Liver (tissue), 9 donors: ENCODE results near the gene ADORA2B. TPM values are rescaled to one million over a fixed set of nuclear protein-coding genes. Genes with fewer than 3 reads are reported as not detected.

Experiments
- DNase-seq: peaks from one replicate; pipeline ENCODE4 v3.0.0-alpha.2; 2017; ENCODE audit warnings: low spot score
- H3K27ac ChIP-seq, 2 donors: one replicate each; pipeline ENCODE4 v1.7.0; 2013; ENCODE audit warnings: inconsistent platforms in 2 of 2, low read length in 2 of 2, control low read depth in 1 of 2, low read depth in 1 of 2, mild to moderate bottlenecking in 1 of 2
- H3K27me3 ChIP-seq, 4 donors: one replicate each; pipeline versions ENCODE4 v1.6.1 to v1.7.0; 2013; ENCODE audit warnings: low read length in 3 of 4, inconsistent platforms in 1 of 4, mild to moderate bottlenecking in 1 of 4, moderate library complexity in 1 of 4; ENCODE audit not compliant: control insufficient read depth in 4 of 4, insufficient read depth in 4 of 4
- H3K36me3 ChIP-seq, 4 donors: one replicate each; pipeline versions ENCODE4 v1.6.1 to v1.7.0; 2013; ENCODE audit warnings: low read length in 3 of 4, mild to moderate bottlenecking in 3 of 4, low read depth in 1 of 4, moderate library complexity in 1 of 4; ENCODE audit not compliant: control insufficient read depth in 4 of 4, insufficient read depth in 3 of 4
- H3K4me1 ChIP-seq, 4 donors: one replicate each; pipeline versions ENCODE4 v1.6.1 to v1.7.0; 2013; ENCODE audit warnings: low read length in 3 of 4, mild to moderate bottlenecking in 3 of 4, moderate library complexity in 1 of 4; ENCODE audit not compliant: control insufficient read depth in 4 of 4, insufficient read depth in 4 of 4
- H3K4me3 ChIP-seq, 3 donors: one replicate each; pipeline versions ENCODE4 v1.6.1 to v1.7.0; 2013; ENCODE audit warnings: low read length in 3 of 3, control low read depth in 1 of 3, low read depth in 1 of 3, mild to moderate bottlenecking in 1 of 3
- H3K9ac ChIP-seq, 2 donors: one replicate each; pipeline ENCODE4 v1.7.0; 2013; ENCODE audit warnings: low read length in 2 of 2, mild to moderate bottlenecking in 2 of 2, moderate library complexity in 2 of 2, control low read depth in 1 of 2, low read depth in 1 of 2
- H3K9me3 ChIP-seq, 4 donors: one replicate each; pipeline versions ENCODE4 v1.6.1 to v1.7.0; 2013; ENCODE audit warnings: low read length in 3 of 4; ENCODE audit not compliant: control insufficient read depth in 4 of 4
- EGR1 ChIP-seq, 2 donors: IDR thresholded peaks; 2 replicates each; pipeline ENCODE4 v1.6.1; 2016 to 2018; ENCODE audit warnings: antibody characterized with exemption in 2 of 2, low read depth in 2 of 2
- FOXA1 ChIP-seq: IDR thresholded peaks from 2 replicates; pipeline ENCODE4 v1.6.1; 2016; ENCODE audit warnings: antibody characterized with exemption
- FOXA2 ChIP-seq: IDR thresholded peaks from 2 replicates; pipeline ENCODE4 v1.6.1; 2016; ENCODE audit warnings: antibody characterized with exemption
- GABPA ChIP-seq, 2 donors: IDR thresholded peaks in 1 of 2; conservative IDR thresholded peaks in 1 of 2; 2 replicates each; pipeline ENCODE4 v1.6.1; 2016; ENCODE audit warnings: antibody characterized with exemption in 2 of 2, mild to moderate bottlenecking in 1 of 2, moderate library complexity in 1 of 2
- HNF4A ChIP-seq, 2 donors: conservative IDR thresholded peaks; 2 replicates each; pipeline ENCODE4 v1.6.1; 2016; ENCODE audit warnings: antibody characterized with exemption in 2 of 2, mild to moderate bottlenecking in 2 of 2
- HNF4G ChIP-seq: IDR thresholded peaks from 2 replicates; pipeline ENCODE4 v1.6.1; 2016; ENCODE audit warnings: antibody characterized with exemption
- JUND ChIP-seq, 2 donors: IDR thresholded peaks; 2 replicates each; pipeline ENCODE4 v1.6.1; 2016; ENCODE audit warnings: antibody characterized with exemption in 2 of 2
- NR2F2 ChIP-seq: IDR thresholded peaks from 2 replicates; pipeline ENCODE4 v1.6.1; 2016; ENCODE audit warnings: antibody characterized with exemption
- RAD21 ChIP-seq, 2 donors: IDR thresholded peaks; 2 replicates each; pipeline ENCODE4 v1.6.1; 2016; ENCODE audit warnings: antibody characterized with exemption in 2 of 2, mild to moderate bottlenecking in 2 of 2
- RXRA ChIP-seq, 2 donors: IDR thresholded peaks; 2 replicates each; pipeline ENCODE4 v1.6.1; 2017 to 2018; ENCODE audit warnings: antibody characterized with exemption in 2 of 2, mild to moderate bottlenecking in 1 of 2
- SP1 ChIP-seq: IDR thresholded peaks from 2 replicates; pipeline ENCODE4 v1.6.1; 2018; ENCODE audit warnings: antibody characterized with exemption, mild to moderate bottlenecking
- TAF1 ChIP-seq: conservative IDR thresholded peaks from 2 replicates; pipeline ENCODE4 v1.6.1; 2016; ENCODE audit warnings: antibody characterized with exemption, mild to moderate bottlenecking
- YY1 ChIP-seq: IDR thresholded peaks from 2 replicates; pipeline ENCODE4 v1.6.1; 2016; ENCODE audit warnings: antibody characterized with exemption, mild to moderate bottlenecking
- WGBS: extraction: QIAGEN DNeasy Blood & Tissue Kit; methylation state at CpG from one replicate; pipeline ENCODE4 v1.1.7; 2013; 5-methylcytosine and 5-hydroxymethylcytosine counted together
- polyA plus RNA-seq, 2 donors: library from polyadenylated mRNA; stranded (reverse) in 1 of 2; unstranded in 1 of 2; fragments of 200-250 nt in 1 of 2; fragments of >200 nt in 1 of 2; fragmentation: Nextera tagmentation in 1 of 2; extraction: Ambion mirVana in 1 of 2; gene quantifications; one replicate each; pipeline versions ENCODE4 v1.2.1 to v1.2.3, GENCODE V29; 2013 to 2015
- total RNA-seq, 2 donors: library from RNA; depleted of rRNA; stranded (reverse); fragments of >200 nt; gene quantifications; one replicate each; pipeline ENCODE4 v1.2.3, GENCODE V29; 2014
- TF ChIP-seq, protein P1 (sequence below): IDR thresholded peaks from 2 replicates; pipeline ENCODE4 v1.6.1; 2016; ENCODE audit warnings: antibody characterized with exemption, mild to moderate bottlenecking
- TF ChIP-seq, protein P2 (sequence below): IDR thresholded peaks from 2 replicates; pipeline ENCODE4 v1.6.1; 2016; ENCODE audit warnings: antibody characterized with exemption
- TF ChIP-seq, protein P3 (sequence below): IDR thresholded peaks from 2 replicates; pipeline ENCODE4 v1.6.1; 2016; ENCODE audit warnings: antibody characterized with exemption
- TF ChIP-seq, protein P4 (sequence below): fragments of 150-350 bp; IDR thresholded peaks from 2 replicates; pipeline ENCODE4 v1.5.1; 2017; ENCODE audit warnings: improper control_type of control experiment, low read depth, low read length; ENCODE audit not compliant: missing input control
- TF ChIP-seq, protein P5 (sequence below): IDR thresholded peaks from 2 replicates; pipeline ENCODE4 v1.6.1; 2016; ENCODE audit warnings: antibody characterized with exemption
- donor health status: healthy.
- donor health status: healthy.
- donor health status: healthy.
- donor health status: healthy.
- donor health status: healthy.

ADORA2B gene
- total and polyA plus RNA-seq, 4 donors, result 0.24 to 3.3 (median 0.28) TPM

DNA sequence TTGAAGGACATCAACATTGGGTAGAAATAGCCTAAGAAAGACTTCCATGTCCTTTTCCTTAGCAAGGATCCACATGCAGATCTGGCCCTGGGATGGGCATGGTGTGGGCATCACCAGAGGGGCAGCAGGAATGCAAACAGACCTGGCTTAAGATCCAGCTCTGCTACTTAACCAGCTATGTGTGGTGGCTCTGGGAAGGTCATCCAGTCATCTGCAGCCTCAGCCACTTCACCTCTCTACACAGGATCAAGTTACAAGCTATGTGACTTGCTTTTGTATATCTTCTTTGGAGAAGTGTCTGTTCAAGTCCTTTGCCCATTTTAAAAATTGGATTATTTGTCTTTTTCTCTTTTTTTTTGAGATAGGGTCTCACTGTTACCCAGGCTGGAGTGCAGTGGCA, 13.5 kb upstream of the ADORA2B start:
- Histone ChIP-seq H3K9me3 (no peaks in the 10 kb centered on the region), H3K4me1 (no peaks in the 10 kb centered on the region), H3K27ac (no peak overlapping the region), H3K27me3 (no peaks in the 10 kb centered on the region), H3K4me3 (no peak overlapping the region), H3K9ac (no peak overlapping the region), H3K36me3 (no peaks in the 10 kb centered on the region)
- TF ChIP-seq RAD21 (IDR thresholded peaks at IDR 0.05) (no peak), YY1 (no peak), FOXA1 (no peak), HNF4A (conservative IDR thresholded peaks at IDR 0.05) (no peak), GABPA (IDR thresholded peaks at IDR 0.05 in 1 of 2, conservative IDR thresholded peaks at IDR 0.05 in 1 of 2) (no peak), RXRA (IDR thresholded peaks at IDR 0.05) (no peak), TAF1 (no peak), NR2F2 (no peak), JUND (IDR thresholded peaks at IDR 0.05) (no peak), EGR1 (IDR thresholded peaks at IDR 0.05; ENCODE audit: low read depth in 2 of 2) (no peak), FOXA2 (no peak), HNF4G (no peak), SP1 (no peak)
- TF ChIP-seq, protein P1, sequence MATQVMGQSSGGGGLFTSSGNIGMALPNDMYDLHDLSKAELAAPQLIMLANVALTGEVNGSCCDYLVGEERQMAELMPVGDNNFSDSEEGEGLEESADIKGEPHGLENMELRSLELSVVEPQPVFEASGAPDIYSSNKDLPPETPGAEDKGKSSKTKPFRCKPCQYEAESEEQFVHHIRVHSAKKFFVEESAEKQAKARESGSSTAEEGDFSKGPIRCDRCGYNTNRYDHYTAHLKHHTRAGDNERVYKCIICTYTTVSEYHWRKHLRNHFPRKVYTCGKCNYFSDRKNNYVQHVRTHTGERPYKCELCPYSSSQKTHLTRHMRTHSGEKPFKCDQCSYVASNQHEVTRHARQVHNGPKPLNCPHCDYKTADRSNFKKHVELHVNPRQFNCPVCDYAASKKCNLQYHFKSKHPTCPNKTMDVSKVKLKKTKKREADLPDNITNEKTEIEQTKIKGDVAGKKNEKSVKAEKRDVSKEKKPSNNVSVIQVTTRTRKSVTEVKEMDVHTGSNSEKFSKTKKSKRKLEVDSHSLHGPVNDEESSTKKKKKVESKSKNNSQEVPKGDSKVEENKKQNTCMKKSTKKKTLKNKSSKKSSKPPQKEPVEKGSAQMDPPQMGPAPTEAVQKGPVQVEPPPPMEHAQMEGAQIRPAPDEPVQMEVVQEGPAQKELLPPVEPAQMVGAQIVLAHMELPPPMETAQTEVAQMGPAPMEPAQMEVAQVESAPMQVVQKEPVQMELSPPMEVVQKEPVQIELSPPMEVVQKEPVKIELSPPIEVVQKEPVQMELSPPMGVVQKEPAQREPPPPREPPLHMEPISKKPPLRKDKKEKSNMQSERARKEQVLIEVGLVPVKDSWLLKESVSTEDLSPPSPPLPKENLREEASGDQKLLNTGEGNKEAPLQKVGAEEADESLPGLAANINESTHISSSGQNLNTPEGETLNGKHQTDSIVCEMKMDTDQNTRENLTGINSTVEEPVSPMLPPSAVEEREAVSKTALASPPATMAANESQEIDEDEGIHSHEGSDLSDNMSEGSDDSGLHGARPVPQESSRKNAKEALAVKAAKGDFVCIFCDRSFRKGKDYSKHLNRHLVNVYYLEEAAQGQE, result no peak
- TF ChIP-seq, protein P2, sequence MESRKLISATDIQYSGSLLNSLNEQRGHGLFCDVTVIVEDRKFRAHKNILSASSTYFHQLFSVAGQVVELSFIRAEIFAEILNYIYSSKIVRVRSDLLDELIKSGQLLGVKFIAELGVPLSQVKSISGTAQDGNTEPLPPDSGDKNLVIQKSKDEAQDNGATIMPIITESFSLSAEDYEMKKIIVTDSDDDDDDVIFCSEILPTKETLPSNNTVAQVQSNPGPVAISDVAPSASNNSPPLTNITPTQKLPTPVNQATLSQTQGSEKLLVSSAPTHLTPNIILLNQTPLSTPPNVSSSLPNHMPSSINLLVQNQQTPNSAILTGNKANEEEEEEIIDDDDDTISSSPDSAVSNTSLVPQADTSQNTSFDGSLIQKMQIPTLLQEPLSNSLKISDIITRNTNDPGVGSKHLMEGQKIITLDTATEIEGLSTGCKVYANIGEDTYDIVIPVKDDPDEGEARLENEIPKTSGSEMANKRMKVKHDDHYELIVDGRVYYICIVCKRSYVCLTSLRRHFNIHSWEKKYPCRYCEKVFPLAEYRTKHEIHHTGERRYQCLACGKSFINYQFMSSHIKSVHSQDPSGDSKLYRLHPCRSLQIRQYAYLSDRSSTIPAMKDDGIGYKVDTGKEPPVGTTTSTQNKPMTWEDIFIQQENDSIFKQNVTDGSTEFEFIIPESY, result no peak
- TF ChIP-seq, protein P3, sequence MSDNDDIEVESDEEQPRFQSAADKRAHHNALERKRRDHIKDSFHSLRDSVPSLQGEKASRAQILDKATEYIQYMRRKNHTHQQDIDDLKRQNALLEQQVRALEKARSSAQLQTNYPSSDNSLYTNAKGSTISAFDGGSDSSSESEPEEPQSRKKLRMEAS, result no peak
- TF ChIP-seq, protein P4, sequence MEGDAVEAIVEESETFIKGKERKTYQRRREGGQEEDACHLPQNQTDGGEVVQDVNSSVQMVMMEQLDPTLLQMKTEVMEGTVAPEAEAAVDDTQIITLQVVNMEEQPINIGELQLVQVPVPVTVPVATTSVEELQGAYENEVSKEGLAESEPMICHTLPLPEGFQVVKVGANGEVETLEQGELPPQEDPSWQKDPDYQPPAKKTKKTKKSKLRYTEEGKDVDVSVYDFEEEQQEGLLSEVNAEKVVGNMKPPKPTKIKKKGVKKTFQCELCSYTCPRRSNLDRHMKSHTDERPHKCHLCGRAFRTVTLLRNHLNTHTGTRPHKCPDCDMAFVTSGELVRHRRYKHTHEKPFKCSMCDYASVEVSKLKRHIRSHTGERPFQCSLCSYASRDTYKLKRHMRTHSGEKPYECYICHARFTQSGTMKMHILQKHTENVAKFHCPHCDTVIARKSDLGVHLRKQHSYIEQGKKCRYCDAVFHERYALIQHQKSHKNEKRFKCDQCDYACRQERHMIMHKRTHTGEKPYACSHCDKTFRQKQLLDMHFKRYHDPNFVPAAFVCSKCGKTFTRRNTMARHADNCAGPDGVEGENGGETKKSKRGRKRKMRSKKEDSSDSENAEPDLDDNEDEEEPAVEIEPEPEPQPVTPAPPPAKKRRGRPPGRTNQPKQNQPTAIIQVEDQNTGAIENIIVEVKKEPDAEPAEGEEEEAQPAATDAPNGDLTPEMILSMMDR, result no peak
- TF ChIP-seq, protein P5, sequence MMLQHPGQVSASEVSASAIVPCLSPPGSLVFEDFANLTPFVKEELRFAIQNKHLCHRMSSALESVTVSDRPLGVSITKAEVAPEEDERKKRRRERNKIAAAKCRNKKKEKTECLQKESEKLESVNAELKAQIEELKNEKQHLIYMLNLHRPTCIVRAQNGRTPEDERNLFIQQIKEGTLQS, result no peak
- no peak for DNase-seq

DNA sequence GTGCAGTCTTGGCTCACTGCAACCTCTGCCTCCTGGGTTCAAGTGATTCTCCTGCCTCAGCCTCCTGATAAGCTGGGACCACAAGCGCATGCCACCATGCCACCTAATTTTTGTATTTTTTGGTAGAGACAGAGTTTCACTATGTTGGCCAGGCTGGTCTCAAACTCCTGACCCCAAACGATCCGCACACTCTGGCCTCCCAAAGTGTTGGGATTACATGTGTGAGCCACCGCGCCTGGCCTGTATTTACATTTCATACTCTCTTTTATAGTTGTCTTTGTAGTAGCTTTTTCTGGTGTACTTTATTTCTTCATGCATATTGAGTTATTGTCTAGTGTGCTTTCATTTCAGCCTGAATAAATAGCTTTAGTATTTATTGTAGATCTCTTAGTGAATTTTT, 10.1 kb upstream of the ADORA2B start:
- DNase-seq, result no peak
- WGBS, result 96% methylated on average over 5 of the region's 5 CpGs

More for the DNA sequence above, 10.1 kb upstream of the ADORA2B start:
- Histone ChIP-seq H3K4me1 (no peaks in the 10 kb centered on the region), H3K27ac (no peak overlapping the region), H3K9ac (no peak overlapping the region), H3K9me3 (no peaks in the 10 kb centered on the region), H3K4me3 (no peak overlapping the region), H3K27me3 (no peaks in the 10 kb centered on the region), H3K36me3 (no peaks in the 10 kb centered on the region)
- TF ChIP-seq FOXA2 (no peak), TAF1 (no peak), JUND (IDR thresholded peaks at IDR 0.05) (no peak), HNF4A (conservative IDR thresholded peaks at IDR 0.05) (no peak)
